ENCODE results near the gene OR5AL1.
"Not testable (repeated sequence)": the region's sequence is repeated elsewhere in the genome, so short reads cannot be mapped to it uniquely, and the experiment has no call there.

Gene OR5AL1

DNA sequence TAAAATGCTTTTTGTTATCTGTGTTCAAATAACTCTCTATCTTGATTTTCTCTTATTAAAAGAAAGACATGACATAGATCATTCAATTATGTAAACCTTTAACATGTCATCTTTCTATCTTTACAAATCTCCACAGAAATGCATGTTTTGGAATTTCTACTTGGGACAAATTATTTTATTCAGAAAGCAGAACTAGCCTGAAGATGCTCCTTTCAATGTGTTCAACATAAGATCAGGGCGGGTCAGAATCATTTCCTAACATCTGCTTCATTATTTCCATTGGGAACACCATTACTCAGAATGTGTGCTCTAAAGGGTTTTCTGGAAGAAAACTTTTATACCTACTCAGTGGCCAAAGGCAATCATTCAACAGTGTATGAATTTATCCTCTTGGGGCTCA, at the start of gene OR5AL1:
TSS of gene OR5AL1 (plus strand) at position 301 of the 400 bp plus-strand sequence.
- no peak for DNase-seq (ENCODE audit: low read depth in 2 of 2)

DNA sequence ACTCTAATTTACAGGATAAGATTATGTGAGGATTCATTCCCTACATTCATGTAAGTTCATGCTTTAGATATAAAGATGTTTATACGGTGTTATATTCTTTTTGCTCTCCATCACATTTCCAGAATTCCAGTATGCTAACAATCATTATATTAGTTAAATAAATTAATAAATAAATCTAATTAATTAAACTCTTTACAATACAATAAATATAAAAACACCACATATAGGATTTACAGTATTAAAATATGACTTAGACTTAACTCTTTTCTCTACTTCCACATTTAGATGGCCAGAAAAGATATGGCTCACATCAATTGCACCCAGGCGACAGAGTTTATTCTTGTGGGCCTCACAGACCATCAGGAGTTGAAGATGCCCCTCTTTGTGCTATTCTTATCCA, 37.2 kb upstream of the OR5AL1 start, which contains the start of gene OR8U1:
TSS of gene OR8U1 (plus strand) at position 301 of the 400 bp plus-strand sequence. CDS start at position 301, 0 bp downstream.
- no peak for DNase-seq (ENCODE audit: low read depth in 2 of 2)

DNA sequence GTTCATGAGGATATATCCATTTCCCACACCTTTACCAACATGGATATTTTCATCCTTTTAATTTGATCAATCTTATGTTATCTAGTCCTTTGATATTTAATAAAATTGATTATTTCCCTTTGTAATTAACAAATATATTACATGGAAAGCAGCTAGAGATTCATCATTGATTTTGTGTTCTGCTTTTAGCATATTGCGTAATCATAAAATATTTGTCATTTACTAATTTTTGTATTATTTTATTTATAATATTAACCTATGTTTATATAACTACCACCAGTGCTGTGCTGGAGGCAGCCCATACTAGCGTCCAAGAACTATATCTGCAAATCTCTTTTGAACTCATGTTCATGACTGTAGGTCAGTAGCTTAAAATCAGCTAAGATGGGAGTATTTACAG, 32.4 kb upstream of the OR5AL1 start:
- no peak for DNase-seq (ENCODE audit: low read depth in 2 of 2)

DNA sequence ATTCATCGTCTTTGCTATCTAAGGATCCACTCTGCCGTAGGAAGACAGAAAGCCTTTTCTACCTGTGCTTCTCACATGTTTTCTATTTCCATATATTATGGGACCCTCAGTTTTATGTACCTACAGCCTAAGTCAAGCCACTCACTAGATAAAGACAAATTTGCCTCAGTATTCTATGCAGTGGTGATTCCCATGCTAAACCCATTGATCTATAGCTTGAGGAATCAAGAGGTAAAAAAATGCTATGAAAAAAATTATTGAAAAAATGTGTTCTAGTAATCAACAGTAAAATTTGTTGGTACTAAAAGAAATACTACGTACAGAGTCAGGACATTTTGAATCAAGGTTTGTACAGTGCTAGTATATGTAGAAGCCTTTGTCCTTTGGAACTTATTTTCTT, 18.1 kb upstream of the OR5AL1 start:
- no peak for DNase-seq (ENCODE audit: low read depth in 2 of 2)

DNA sequence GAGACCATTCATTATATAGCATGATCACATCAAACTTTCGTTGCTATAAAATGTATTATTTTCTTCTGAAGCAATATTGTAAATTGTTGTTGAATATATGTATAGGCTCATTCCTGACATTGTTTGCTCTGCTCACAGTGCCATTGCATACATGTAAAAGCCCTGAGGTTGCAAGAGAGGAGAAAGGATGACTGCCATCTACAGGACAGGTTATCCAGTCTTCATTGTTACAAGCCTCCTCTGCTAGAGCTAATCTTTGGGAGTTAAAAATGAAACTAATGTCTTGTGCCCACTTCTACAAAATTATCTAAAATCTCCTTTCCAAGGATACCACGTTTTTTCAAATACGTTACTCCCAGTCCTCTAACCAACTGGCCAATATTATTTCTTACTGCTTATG, 16.4 kb upstream of the OR5AL1 start:
- DNase-seq (ENCODE audit: low read depth in 2 of 2) = no peak

DNA sequence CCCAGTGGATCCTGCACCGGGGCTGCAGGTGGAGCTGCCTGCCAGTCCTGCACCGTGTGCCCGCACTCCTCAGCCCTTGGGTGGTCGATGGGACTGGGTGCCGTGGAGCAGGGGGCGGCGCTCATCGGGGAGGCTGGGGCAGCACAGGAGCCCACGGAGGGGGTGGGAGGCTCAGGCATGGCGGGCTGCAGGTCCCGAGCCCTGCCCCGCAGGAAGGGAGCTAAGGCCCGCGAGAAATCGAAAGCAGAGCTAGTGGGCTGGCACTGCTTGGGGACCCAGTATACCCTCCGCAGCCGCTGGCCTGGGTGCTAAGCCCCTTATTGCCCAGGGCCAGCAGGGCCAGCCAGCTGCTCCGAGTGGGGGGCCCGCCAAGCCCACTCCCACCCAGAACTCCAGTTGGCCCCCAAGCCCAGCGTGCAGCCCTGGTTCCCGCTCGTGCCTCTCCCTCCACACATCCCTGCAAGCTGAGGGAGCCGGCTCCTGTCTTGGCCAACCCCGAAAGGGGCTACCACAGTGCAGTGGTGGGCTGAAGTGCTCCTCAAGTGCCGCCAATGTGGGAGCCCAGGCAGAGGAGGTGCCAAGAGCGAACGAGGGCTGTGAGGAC, 10.5 kb upstream of the OR5AL1 start:
- DNase-seq (ENCODE audit: low read depth in 2 of 2) = not testable (repeated sequence)

DNA sequence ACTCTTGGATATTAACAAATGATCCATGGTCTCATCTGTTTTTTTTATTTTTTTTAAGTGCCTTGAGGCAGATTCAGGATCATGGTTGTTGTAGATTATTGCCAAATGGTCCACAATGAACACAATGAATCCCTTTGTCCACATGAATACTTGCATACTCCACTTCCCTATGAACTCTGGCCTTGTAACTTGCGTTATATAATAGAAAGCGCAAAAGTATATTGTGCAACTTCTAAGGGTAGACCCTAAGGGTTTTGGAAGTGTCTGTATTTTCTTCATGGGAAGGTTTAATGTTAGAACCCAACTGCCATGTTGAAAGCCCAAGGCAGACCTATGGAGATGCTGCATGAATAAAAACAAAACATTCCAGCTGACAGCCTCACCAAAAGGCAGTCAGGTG, 8.1 kb upstream of the OR5AL1 start:
- DNase-seq (ENCODE audit: low read depth in 2 of 2) = no peak

DNA sequence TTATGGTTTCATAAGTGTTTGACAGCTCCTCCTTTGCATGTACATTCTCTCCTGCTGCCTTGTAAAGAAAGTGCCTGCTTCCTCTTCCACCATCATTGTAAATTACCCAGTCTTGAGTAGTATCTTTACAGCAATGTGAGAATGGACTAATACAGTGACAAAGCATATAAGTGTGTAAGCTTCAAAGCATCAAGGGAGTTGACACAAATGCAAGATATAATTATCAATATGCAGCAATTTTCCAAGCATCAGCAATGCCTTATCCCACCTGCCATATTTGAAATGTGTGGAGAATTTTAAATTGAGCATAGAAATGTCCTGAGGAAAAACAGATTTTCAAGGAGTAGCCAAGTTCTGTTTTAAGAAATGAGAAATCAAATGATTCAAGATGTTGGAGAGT, 1.7 kb upstream of the OR5AL1 start:
- DNase-seq (ENCODE audit: low read depth in 2 of 2) = no peak

DNA sequence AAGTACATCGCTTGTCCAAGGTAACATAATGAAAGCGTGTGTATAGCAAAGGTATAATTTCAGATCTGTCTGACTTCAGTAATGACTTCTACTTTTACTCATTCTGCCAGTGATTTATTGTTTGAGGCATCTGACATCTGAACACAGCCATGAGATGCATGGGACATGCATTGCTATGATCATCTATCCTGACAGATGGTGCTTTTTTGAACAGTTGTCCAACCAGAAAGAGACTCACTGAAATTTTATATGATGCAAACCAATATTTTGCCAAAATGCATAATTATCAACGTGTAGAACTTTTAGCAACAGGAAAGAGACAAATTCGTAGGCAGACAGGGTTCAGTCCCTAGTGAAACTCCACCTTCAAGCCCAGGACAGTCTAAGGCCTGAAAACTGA, 41.0 kb downstream of the OR5AL1 start:
- no peak for DNase-seq (ENCODE audit: low read depth in 2 of 2)

DNA sequence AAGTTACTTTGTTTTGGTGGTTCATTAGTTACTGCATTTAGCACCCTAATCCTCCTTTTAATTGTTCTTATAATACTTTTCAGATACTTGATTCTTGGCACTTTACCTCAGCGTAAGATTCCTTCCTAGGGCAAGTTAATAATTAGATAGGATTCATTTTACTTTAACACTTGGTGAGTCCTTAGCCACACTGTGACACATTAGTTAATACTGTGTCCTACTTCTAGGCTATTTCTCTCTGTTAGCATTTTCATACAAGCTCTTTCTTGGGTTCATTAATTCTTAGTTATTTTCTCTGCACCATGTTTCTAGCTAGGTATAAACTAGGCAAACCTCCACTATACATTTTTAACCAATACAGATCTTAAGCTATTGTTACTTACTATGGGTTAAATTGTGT, 44.6 kb downstream of the OR5AL1 start:
- DNase-seq (ENCODE audit: low read depth in 2 of 2) = no peak
